Right atrium auricular region (tissue), 2 donors: ENCODE measurements around the gene FAM131A. TPM values are rescaled to one million over a fixed set of nuclear protein-coding genes. Genes with fewer than 3 reads are reported as not detected.

ENCODE experiments used
- DNase-seq: peaks from one replicate; pipeline ENCODE4 v3.0.0-alpha.2; 2019; ENCODE audit warnings: low spot score
- H3K27ac ChIP-seq, 2 donors: fragments of 200-600 bp; sonication (generic); 1 replicate in 1 of 2; 2 replicates in 1 of 2; pipeline ENCODE4 v1.5.1; 2016 to 2019
- H3K27me3 ChIP-seq, 2 donors: fragments of 200-600 bp; sonication (generic); one replicate each; pipeline versions ENCODE4 v1.5.1 to v1.6.0; 2017 to 2019
- H3K36me3 ChIP-seq: fragments of 200-600 bp; sonication (generic); one replicate; pipeline ENCODE4 v1.5.1; 2016
- H3K4me1 ChIP-seq, 2 donors: fragments of 200-600 bp; sonication (generic); one replicate each; pipeline versions ENCODE4 v1.5.1 to v1.6.0; 2017 to 2019
- H3K4me3 ChIP-seq, 2 donors: fragments of 200-600 bp; sonication (generic); 1 replicate in 1 of 2; 2 replicates in 1 of 2; pipeline ENCODE4 v1.5.1; 2017 to 2019; ENCODE audit warnings: mild to moderate bottlenecking in 1 of 2, moderate library complexity in 1 of 2
- H3K9me3 ChIP-seq, 2 donors: fragments of 200-600 bp; sonication (generic); one replicate each; pipeline ENCODE4 v1.5.1; 2019
- total RNA-seq, 2 donors: library from RNA; depleted of rRNA; stranded (reverse); fragments of >200 nt; gene quantifications; one replicate each; pipeline ENCODE4 v1.1.0, GENCODE V29; 2016
- TF ChIP-seq, protein P1 (sequence below), 2 donors: fragments of 200-600 bp; sonication (generic); IDR thresholded peaks; one replicate each; pipeline ENCODE4 v1.5.1; 2019; ENCODE audit warnings: antibody characterized with exemption in 2 of 2

Gene FAM131A, protein sequence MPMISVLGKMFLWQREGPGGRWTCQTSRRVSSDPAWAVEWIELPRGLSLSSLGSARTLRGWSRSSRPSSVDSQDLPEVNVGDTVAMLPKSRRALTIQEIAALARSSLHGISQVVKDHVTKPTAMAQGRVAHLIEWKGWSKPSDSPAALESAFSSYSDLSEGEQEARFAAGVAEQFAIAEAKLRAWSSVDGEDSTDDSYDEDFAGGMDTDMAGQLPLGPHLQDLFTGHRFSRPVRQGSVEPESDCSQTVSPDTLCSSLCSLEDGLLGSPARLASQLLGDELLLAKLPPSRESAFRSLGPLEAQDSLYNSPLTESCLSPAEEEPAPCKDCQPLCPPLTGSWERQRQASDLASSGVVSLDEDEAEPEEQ
- 10 to 100 TPM; 33.7 to 45.8 TPM for total RNA-seq

DNA sequence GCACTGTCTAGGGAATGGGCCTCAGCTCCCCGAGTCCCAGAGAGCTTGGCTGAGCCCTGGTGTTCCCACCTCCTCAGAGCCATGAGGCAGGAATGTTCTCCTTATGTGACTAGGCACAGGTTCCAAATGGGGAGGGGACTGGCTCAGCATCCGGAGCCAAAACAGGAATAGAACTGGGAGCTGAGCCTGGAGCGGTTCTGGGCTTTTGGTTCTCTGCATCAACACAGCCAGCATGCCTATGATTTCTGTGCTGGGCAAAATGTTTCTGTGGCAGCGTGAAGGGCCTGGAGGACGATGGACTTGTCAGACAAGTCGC, at the start of gene FAM131A:
FAM131A (plus strand) TSS at position 202 of the 316 bp plus-strand sequence; CDS start at position 233, 31 bp downstream.
- Histone ChIP-seq H3K27ac (peak within 1 kb of the TSS; percentile 98 to 99), H3K36me3 (peaks cover 43% of the 10 kb centered on the region), H3K4me1 (peaks cover 0 to 50% of the 10 kb centered on the region in 2 donors), H3K9me3 (no peaks in the 10 kb centered on the region), H3K4me3 (peak within 1 kb of the TSS; percentile 84 to 90), H3K27me3 (no peaks in the 10 kb centered on the region)
- peak; percentile 87 for DNase-seq
- TF ChIP-seq, protein P1, sequence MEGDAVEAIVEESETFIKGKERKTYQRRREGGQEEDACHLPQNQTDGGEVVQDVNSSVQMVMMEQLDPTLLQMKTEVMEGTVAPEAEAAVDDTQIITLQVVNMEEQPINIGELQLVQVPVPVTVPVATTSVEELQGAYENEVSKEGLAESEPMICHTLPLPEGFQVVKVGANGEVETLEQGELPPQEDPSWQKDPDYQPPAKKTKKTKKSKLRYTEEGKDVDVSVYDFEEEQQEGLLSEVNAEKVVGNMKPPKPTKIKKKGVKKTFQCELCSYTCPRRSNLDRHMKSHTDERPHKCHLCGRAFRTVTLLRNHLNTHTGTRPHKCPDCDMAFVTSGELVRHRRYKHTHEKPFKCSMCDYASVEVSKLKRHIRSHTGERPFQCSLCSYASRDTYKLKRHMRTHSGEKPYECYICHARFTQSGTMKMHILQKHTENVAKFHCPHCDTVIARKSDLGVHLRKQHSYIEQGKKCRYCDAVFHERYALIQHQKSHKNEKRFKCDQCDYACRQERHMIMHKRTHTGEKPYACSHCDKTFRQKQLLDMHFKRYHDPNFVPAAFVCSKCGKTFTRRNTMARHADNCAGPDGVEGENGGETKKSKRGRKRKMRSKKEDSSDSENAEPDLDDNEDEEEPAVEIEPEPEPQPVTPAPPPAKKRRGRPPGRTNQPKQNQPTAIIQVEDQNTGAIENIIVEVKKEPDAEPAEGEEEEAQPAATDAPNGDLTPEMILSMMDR (IDR thresholded peaks at IDR 0.05) = no peak

DNA sequence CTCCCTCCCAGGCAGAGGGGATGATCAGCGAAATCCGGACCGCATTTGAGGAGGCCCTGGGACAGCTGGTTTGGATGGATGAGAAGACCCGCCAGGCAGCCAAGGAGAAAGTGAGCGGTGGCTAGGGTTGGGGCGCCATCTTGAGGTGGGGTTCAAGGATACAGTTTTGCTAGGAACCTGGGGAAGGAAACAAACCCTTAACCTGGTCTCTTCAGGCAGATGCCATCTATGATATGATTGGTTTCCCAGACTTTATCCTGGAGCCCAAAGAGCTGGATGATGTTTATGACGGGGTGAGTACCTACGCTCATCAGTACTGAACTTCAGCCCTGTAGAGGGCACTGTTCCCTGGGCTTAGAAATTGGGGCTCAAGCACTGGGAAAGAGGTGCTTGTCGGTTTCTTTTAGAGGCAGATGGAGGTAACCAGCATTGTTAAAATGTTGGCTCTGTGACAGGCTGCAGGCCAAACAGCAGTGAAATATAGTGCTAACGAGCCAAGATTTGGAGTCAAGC, 47.9 kb upstream of the FAM131A start:
- H3K27ac ChIP-seq = no peak overlapping the region
- no peak for DNase-seq
- no peaks in the 10 kb centered on the region for H3K9me3 ChIP-seq
- H3K27me3 ChIP-seq = no peaks in the 10 kb centered on the region
- TF ChIP-seq, protein P1 (IDR thresholded peaks at IDR 0.05) = peak; percentile 15 to 66
- no peak overlapping the region for H3K4me3 ChIP-seq
- no peaks in the 10 kb centered on the region for H3K36me3 ChIP-seq
- no peaks in the 10 kb centered on the region for H3K4me1 ChIP-seq

DNA sequence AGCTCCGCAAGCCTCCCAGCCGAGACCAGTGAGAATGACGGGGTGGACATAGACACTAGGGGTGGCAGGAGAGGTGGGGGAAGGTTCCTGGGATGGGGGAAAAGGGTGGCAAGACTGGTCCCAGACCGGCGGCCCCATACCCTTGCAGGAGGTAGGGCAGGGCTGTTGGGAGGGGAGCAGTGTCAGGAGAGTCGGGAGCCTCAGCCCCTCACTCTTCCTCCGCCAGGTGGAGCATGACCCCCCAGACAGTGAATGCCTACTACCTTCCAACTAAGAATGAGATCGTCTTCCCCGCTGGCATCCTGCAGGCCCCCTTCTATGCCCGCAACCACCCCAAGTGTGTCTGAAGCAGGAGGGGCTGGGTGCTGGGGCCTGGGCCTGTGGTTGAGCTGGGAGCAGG, 47.1 kb upstream of the FAM131A start:
- no peak for DNase-seq
- Histone ChIP-seq H3K27ac (no peak overlapping the region), H3K36me3 (no peaks in the 10 kb centered on the region), H3K4me1 (no peaks in the 10 kb centered on the region), H3K9me3 (no peaks in the 10 kb centered on the region), H3K4me3 (no peak overlapping the region), H3K27me3 (no peaks in the 10 kb centered on the region)
- TF ChIP-seq, protein P1 (IDR thresholded peaks at IDR 0.05) = no peak

DNA sequence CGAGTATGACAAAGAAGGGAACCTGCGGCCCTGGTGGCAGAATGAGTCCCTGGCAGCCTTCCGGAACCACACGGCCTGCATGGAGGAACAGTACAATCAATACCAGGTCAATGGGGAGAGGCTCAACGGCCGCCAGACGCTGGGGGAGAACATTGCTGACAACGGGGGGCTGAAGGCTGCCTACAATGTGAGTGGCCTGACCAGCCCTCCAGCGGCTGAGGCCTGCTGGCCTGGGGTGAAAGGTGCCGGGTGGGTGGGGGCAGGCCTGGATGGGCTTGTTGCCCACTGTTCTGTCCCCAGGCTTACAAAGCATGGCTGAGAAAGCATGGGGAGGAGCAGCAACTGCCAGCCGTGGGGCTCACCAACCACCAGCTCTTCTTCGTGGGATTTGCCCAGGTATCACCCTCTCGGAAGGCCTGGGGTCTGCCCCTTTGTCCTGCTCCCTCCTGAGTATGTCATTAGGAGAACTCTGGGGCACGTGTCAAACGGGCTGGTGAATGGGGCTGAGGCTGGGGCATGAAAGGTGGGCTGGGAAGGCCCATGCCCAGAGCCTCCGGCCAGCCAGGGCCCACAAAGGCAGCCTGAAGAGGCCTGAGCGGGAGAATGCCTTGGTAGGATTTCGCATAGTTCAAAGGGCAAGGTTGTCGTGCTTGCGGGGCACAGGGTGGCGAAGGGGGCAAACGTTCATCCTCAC, 46.2 kb upstream of the FAM131A start:
- Histone ChIP-seq H3K27ac (no peak overlapping the region), H3K4me1 (no peaks in the 10 kb centered on the region), H3K27me3 (no peaks in the 10 kb centered on the region), H3K9me3 (no peaks in the 10 kb centered on the region), H3K4me3 (no peak overlapping the region), H3K36me3 (no peaks in the 10 kb centered on the region)
- TF ChIP-seq, protein P1 (IDR thresholded peaks at IDR 0.05) = no peak
- DNase-seq = no peak

DNA sequence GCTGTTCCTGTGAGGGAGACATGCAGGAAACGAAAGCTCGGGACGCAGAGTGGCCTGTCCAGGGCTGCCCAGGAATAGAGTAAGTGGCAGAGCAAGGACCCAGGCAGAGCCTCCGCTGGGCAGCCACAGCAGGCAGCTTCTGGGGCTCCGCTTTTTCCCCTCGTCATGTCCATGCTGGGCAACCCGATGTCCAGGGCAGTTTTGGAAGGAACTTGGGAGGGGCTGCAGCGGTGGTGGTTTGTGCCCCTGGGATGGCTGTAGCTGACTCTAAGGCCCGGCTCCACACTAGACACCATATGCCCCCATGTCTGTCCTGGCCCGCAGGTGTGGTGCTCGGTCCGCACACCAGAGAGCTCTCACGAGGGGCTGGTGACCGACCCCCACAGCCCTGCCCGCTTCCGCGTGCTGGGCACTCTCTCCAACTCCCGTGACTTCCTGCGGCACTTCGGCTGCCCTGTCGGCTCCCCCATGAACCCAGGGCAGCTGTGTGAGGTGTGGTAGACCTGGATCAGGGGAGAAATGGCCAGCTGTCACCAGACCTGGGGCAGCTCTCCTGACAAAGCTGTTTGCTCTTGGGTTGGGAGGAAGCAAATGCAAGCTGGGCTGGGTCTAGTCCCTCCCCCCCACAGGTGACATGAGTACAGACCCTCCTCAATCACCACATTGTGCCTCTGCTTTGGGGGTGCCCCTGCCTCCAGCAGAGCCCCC, 45.5 kb upstream of the FAM131A start:
- no peak overlapping the region for H3K27ac ChIP-seq
- H3K36me3 ChIP-seq = no peaks in the 10 kb centered on the region
- H3K4me1 ChIP-seq = no peaks in the 10 kb centered on the region
- no peak overlapping the region for H3K4me3 ChIP-seq
- H3K27me3 ChIP-seq = no peaks in the 10 kb centered on the region
- no peak for DNase-seq
- TF ChIP-seq, protein P1 (IDR thresholded peaks at IDR 0.05) = no peak
- no peaks in the 10 kb centered on the region for H3K9me3 ChIP-seq
